Heart left ventricle (tissue), 16 donors: ENCODE results near the gene EDA. TPM values are rescaled to one million over a fixed set of nuclear protein-coding genes. Genes with fewer than 3 reads are reported as not detected.

Source experiments
- ATAC-seq, 4 donors: fragments of 200-7000 bp; cut with Tn5 transposase; one replicate each; pipeline ENCODE4 v1.9.1; 2020 to 2022; ENCODE audit warnings: moderate library complexity in 4 of 4, mild to moderate bottlenecking in 3 of 4, moderate number of reproducible peaks in 1 of 4
- DNase-seq, 5 donors: peaks; one replicate each; pipeline ENCODE4 v3.0.0-alpha.2; 2020
- H3K27ac ChIP-seq, 12 donors: fragments of 200-600 bp; sonication (generic) in 4 of 12; one replicate each; pipeline versions ENCODE4 v1.5.0 to v1.8.0; 2016 to 2022; ENCODE audit warnings: mild to moderate bottlenecking in 2 of 12
- H3K27me3 ChIP-seq, 9 donors: fragments of 200-600 bp; sonication (generic) in 2 of 9; one replicate each; pipeline versions ENCODE4 v1.5.1 to v1.8.0; 2016 to 2022; ENCODE audit warnings: mild to moderate bottlenecking in 3 of 9
- H3K36me3 ChIP-seq, 9 donors: fragments of 200-600 bp; sonication (generic) in 2 of 9; one replicate each; pipeline versions ENCODE4 v1.5.0 to v1.8.0; 2018 to 2022; ENCODE audit warnings: mild to moderate bottlenecking in 2 of 9
- H3K4me1 ChIP-seq, 12 donors: fragments of 200-600 bp; sonication (generic) in 4 of 12; one replicate each; pipeline versions ENCODE4 v1.5.0 to v1.8.0; 2016 to 2022; ENCODE audit warnings: mild to moderate bottlenecking in 3 of 12
- H3K4me3 ChIP-seq, 12 donors: fragments of 200-600 bp; sonication (generic) in 4 of 12; one replicate each; pipeline versions ENCODE4 v1.5.0 to v1.8.0; 2017 to 2022; ENCODE audit warnings: mild to moderate bottlenecking in 9 of 12, moderate library complexity in 4 of 12
- H3K9me3 ChIP-seq, 12 donors: fragments of 200-600 bp; sonication (generic) in 4 of 12; one replicate each; pipeline versions ENCODE4 v1.5.0 to v1.8.0; 2016 to 2022; ENCODE audit warnings: mild to moderate bottlenecking in 1 of 12
- CTCF ChIP-seq, 12 donors: fragments of 200-600 bp; sonication (generic) in 4 of 12; IDR thresholded peaks; one replicate each; pipeline versions ENCODE4 v1.5.0 to v1.8.0; 2018 to 2022; ENCODE audit warnings: antibody characterized with exemption in 12 of 12, mild to moderate bottlenecking in 5 of 12
- POLR2A ChIP-seq, 2 donors: fragments of 450-650 bp; IDR thresholded peaks; one replicate each; pipeline ENCODE4 v1.6.1; 2017; ENCODE audit warnings: antibody characterized with exemption in 2 of 2, mild to moderate bottlenecking in 2 of 2, moderate library complexity in 2 of 2
- WGBS, 4 donors: extraction: QIAGEN DNeasy Blood & Tissue Kit in 2 of 4; methylation state at CpG; one replicate each; pipeline versions ENCODE4 v1.1.5 to v1.1.7; 2013 to 2018; 5-methylcytosine and 5-hydroxymethylcytosine counted together
- intact Hi-C, 10 donors: fragments of 100-400 bp; cut with DNase I; formaldehyde crosslinking; loops; one replicate each; pipeline versions ENCODE4 v1.11.1 to v1.14.2; 2022
- polyA plus RNA-seq, 2 donors: library from polyadenylated mRNA; stranded (reverse); fragments of 200-250 nt; gene quantifications; one replicate each; pipeline ENCODE4 v1.2.3, GENCODE V29; 2013
- total RNA-seq, 9 donors: library from RNA; depleted of rRNA in 2 of 9; stranded (reverse); fragments of >200 nt in 2 of 9; fragmentation: NEBNext Ultra II Directional in 3 of 9; extraction: Animal tissue kit (Norgen Biotek cat#: 25700) in 3 of 9; gene quantifications; one replicate each; pipeline versions ENCODE4 v1.1.0 to v1.2.4, GENCODE V29; 2016 to 2023
- donor health status: ischemic (EF 13 %, LVEDD 7.1; RV severe dilation, severe dysfunction).
- donor health status: healthy with polysubstance abuse.
- donor health status: DM: no; HTN: yes; CAD: no.
- donor health status: DM: no; HTN: no; CAD: no.
- donor health status: ischemic (EF 25% LVEDD 6.9; RV normal size, moderate dysfunction).
- donor health status: ischemic (EF 25% LVEDD 5.7; RV mildly dilated, moderate dysfunction).
- donor health status: healthy.
- donor health status: DM: yes; HTN: yes; CAD: no.
- donor health status: ischemic (EF 35%, LVEDD 5.7; RV mildly dilated, moderate dysfunction).
- donor health status: nonischemic (EF 11% LVEDD 7.7; RV severe dilation, severe dysfunction).
- donor health status: DM: yes; HTN: yes; CAD: no.
- donor health status: PGD.
- donor health status: ischemic (EF 29% LVEDD 5.4; RV normal size, mild dysfunction).
- donor health status: nonischemic (EF 23%, LVEDD 6.1; RV moderate dilation, normal function).

The EDA gene
- total and polyA plus RNA-seq, 11 donors: 2.1 to 13.6 (median 6.3) TPM

- Histone ChIP-seq H3K4me1 (peaks cover 0 to 22% (median 1%) of the 10 kb centered on the region in 12 donors), H3K4me3 (no peak overlapping the region), H3K27ac (no peak overlapping the region), H3K9me3 (no peaks in the 10 kb centered on the region), H3K36me3 (no peaks in the 10 kb centered on the region), H3K27me3 (peaks cover 0 to 26% (median 0%) of the 10 kb centered on the region in 9 donors)
- WGBS, 4 donors: 5 to 9% (median 5%) methylated on average over 4 of the region's 4 CpGs
- peak in 3 of 4 donors; percentile 63 to 74 (median 67) for ATAC-seq
- DNase-seq: peak in 4 of 5 donors; percentile 35 to 45 (median 40)
- TF ChIP-seq CTCF (IDR thresholded peaks at IDR 0.05): peak; percentile 59 to 76 (median 65)
- no peak for TF ChIP-seq POLR2A (IDR thresholded peaks at IDR 0.05)
- intact Hi-C loops: loop anchor here (1.0 to 10.0 kb wide), 9 partner anchors 67 to 606 kb away; partner anchors contain the start of gene EDA (in 5 of the 10)
Measured at GRCh38 chrX:70030301-70030767, 414.4 kb downstream of the EDA start.

- Histone ChIP-seq H3K4me1 (peaks cover 0 to 6% (median 0%) of the 10 kb centered on the region in 12 donors), H3K27ac (no peak overlapping the region), H3K36me3 (no peaks in the 10 kb centered on the region), H3K27me3 (peaks cover 0 to 22% (median 0%) of the 10 kb centered on the region in 9 donors), H3K9me3 (no peaks in the 10 kb centered on the region), H3K4me3 (no peak overlapping the region)
- intact Hi-C loops: loop anchor here (1.0 to 10.0 kb wide), 9 partner anchors 64 to 608 kb away; partner anchors contain the start of gene EDA (in 5 of the 10)
- no peak for DNase-seq
- ATAC-seq: no peak
- TF ChIP-seq POLR2A (IDR thresholded peaks at IDR 0.05): no peak
- TF ChIP-seq CTCF (IDR thresholded peaks at IDR 0.05): peak in 1 of 12 donors; percentile 23
- 40 to 54% (median 46%) methylated on average over 2 of the region's 2 CpGs for WGBS, 4 donors
Measured at GRCh38 chrX:70032792-70033191, 416.9 kb downstream of the EDA start.

GRCh38 chrX:70033348-70034051 is 417.6 kb downstream of the EDA start:
- intact Hi-C loops: loop anchor here (1.0 to 10.0 kb wide), 9 partner anchors 63 to 609 kb away; partner anchors contain the start of gene EDA (in 5 of the 10)
- TF ChIP-seq CTCF (IDR thresholded peaks at IDR 0.05) (peak; percentile 26 to 54 (median 42)), POLR2A (IDR thresholded peaks at IDR 0.05) (no peak)
- H3K36me3 ChIP-seq: no peaks in the 10 kb centered on the region
- H3K4me3 ChIP-seq: no peak overlapping the region
- 55 to 73% (median 67%) methylated on average over 10 of the region's 10 CpGs for WGBS, 4 donors
- no peak overlapping the region for H3K27ac ChIP-seq
- ATAC-seq (no peak), DNase-seq (no peak)
- peaks cover 0 to 6% (median 0%) of the 10 kb centered on the region in 12 donors for H3K4me1 ChIP-seq
- no peaks in the 10 kb centered on the region for H3K9me3 ChIP-seq
- peaks cover 0 to 22% (median 0%) of the 10 kb centered on the region in 9 donors for H3K27me3 ChIP-seq

- Histone ChIP-seq H3K4me3 (no peak overlapping the region), H3K36me3 (no peaks in the 10 kb centered on the region), H3K27ac (no peak overlapping the region), H3K27me3 (peaks cover 0 to 14% (median 0%) of the 10 kb centered on the region in 9 donors), H3K9me3 (no peaks in the 10 kb centered on the region), H3K4me1 (peaks cover 0 to 6% (median 0%) of the 10 kb centered on the region in 12 donors)
- no peak for DNase-seq
- TF ChIP-seq CTCF (IDR thresholded peaks at IDR 0.05): no peak
- no peak for TF ChIP-seq POLR2A (IDR thresholded peaks at IDR 0.05)
- 59 to 92% (median 74%) methylated on average over 4 of the region's 4 CpGs for WGBS, 4 donors
- no peak for ATAC-seq
- intact Hi-C loops: loop anchor here in 9 of 10 donors (2.0 to 10.0 kb wide), 7 partner anchors 62 to 610 kb away; partner anchors contain the start of gene EDA (in 5 of the 9)
Measured at GRCh38 chrX:70034646-70035045, 418.7 kb downstream of the EDA start.
